ENCODE measurements around the gene PLAAT5. TPM values are rescaled to one million over a fixed set of nuclear protein-coding genes. Genes with fewer than 3 reads are reported as not detected.

PLAAT5 gene
- total and polyA plus RNA-seq, 2 of the 4 experiments (the other 2 are of a cell fraction), result not detected

GRCh38 chr11:63518548-63518947 lies 27.6 kb upstream of the PLAAT5 start:
- Histone ChIP-seq H4K91ac (ENCODE audit: insufficient read depth, low read depth, low read length) (no peak overlapping the region), H2AK9ac (replicated peaks; ENCODE audit: low read depth, low read length, poor library complexity) (no peak overlapping the region), H4K8ac (ENCODE audit: low read depth in 2 of 2, low read length in 2 of 2) (no peak overlapping the region), H3K27ac (ENCODE audit: insufficient read depth, low read length) (no peak overlapping the region), H2AK5ac (ENCODE audit: low read depth, low read length) (no peak overlapping the region), H3K9ac (ENCODE audit: low read depth, low read length) (no peak overlapping the region), H3K79me1 (ENCODE audit: low read depth in 1 of 2, low read length in 2 of 2) (no peaks in the 10 kb centered on the region), H3K9me1 (ENCODE audit: insufficient read depth, low read length) (peaks cover 2% of the 10 kb centered on the region; the same call in 1 of the 2 replicates), H2BK120ac (ENCODE audit: low read depth, low read length) (no peak overlapping the region), H3K23ac (ENCODE audit: low read depth, low read length) (no peak overlapping the region), H2BK5ac (ENCODE audit: low read depth, low read length, poor library complexity, severe bottlenecking) (no peak overlapping the region), H3K4ac (ENCODE audit: low read depth, low read length) (no peak overlapping the region), H3K4me3 (ENCODE audit: insufficient read depth, low read depth, low read length) (no peak overlapping the region), H3K36me3 (ENCODE audit: control insufficient read depth, insufficient read depth, low read length) (no peaks in the 10 kb centered on the region), H2BK15ac (ENCODE audit: low read depth, low read length) (no peak overlapping the region), H3K14ac (replicated peaks; ENCODE audit: low read depth, low read length) (no peak overlapping the region), H3K56ac (ENCODE audit: extremely low read depth, insufficient read depth, low read length) (no peak overlapping the region), H3K27me3 (ENCODE audit: control insufficient read depth, insufficient read depth, low read length) (peaks cover 6% of the 10 kb centered on the region; the same call in 1 of the 2 replicates), H2BK20ac (ENCODE audit: low read depth, low read length) (no peak overlapping the region), H3K4me2 (ENCODE audit: low read depth, low read length) (peak overlapping the region; percentile 24; the same call in 1 of the 2 replicates), H3K4me1 (ENCODE audit: control insufficient read depth, insufficient read depth, low read length) (peaks cover 6% of the 10 kb centered on the region; the same call in 1 of the 2 replicates), H2AFZ (replicated peaks; ENCODE audit: low read length, poor library complexity) (no peak overlapping the region), H4K20me1 (ENCODE audit: insufficient read depth, low read length) (no peaks in the 10 kb centered on the region), H4K5ac (ENCODE audit: low read depth, low read length) (no peak overlapping the region), H3K9me3 (ENCODE audit: control insufficient read depth, insufficient read depth, low read length) (peaks cover 3% of the 10 kb centered on the region; the same call in 1 of the 2 replicates), H3K18ac (ENCODE audit: low read depth, low read length) (no peak overlapping the region)
- intact Hi-C loops (cut with micrococcal nuclease), result no loop called here
- CTCF ChIA-PET, result no interaction called here
- peak; percentile 85 for ATAC-seq (ENCODE audit: low read depth)
- no TSS peak for BruUV-seq (replicated peaks)
- POLR2A ChIA-PET (ENCODE audit: unreplicated experiment), result no interaction called here
- TF ChIP-seq MAFK (IDR thresholded peaks at IDR 0.05; ENCODE audit: low read depth, low read length) (0 out of 2 replicates have a peak, but pooled peaks have one; percentile 2), MAZ (IDR thresholded peaks at IDR 0.05; ENCODE audit: borderline replicate concordance, low read depth, low read length) (no peak)
- peak; percentile 66 for DNase-seq
- WGBS, 2 experiments (ENCODE audit: extremely low coverage in 2 of 2, insufficient read length in 1 of 2), result no CpG with 5 or more reads among the region's 1 CpG
- dilution Hi-C loops (cut with HindIII; ENCODE audit: low sequenced_read_pairs, unreplicated experiment), result no loop called here
- in situ Hi-C loops (cut with MboI; ENCODE audit: low sequenced_read_pairs), result no loop called here
